Lower leg skin (tissue), 3 donors: ENCODE measurements around the gene C4BPA.

Experiments
- POLR2A ChIP-seq, 2 donors: fragments of 450-650 bp; IDR thresholded peaks; one replicate each; pipeline ENCODE4 v1.6.1; 2016 to 2017; ENCODE audit warnings: antibody characterized with exemption in 2 of 2, mild to moderate bottlenecking in 1 of 2, moderate library complexity in 1 of 2
- TF ChIP-seq, protein P1 (sequence below), 3 donors: fragments of 450-650 bp; IDR thresholded peaks; one replicate each; pipeline ENCODE4 v1.5.1; 2016; ENCODE audit warnings: antibody characterized with exemption in 3 of 3, mild to moderate bottlenecking in 3 of 3, moderate library complexity in 2 of 3

DNA sequence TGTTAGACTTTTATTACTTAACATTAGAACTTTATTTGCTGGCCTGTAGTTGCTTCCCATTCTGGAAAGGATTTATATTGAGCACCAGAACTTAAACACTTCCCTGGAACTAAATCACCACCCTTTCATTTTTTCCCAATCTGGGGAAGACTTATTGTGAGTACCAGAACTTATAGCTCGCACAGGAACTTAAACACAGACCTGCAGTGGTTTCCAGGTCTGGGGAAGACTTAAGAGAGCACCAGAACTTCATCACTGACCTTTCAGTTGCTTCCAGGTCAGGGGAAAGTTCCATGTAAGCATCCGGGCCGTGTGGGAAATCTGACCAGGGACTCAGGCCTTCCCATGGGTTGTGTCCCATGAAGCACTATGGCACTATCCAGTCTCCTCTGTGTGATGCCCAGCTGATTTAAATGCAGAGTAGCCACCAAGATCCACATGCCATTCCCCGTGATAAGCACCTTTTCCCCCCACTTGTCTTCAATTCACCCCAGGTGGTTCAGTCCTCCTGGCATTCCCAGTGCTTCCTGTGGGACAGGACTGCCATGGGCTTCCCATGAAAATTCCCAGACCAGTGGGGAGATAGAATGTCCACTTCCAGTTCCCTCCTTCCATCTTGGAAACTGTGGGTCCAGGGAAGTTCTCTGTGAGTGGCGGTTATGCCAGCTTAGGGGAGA lies 48.9 kb downstream of the C4BPA start:
- TF ChIP-seq, protein P1, sequence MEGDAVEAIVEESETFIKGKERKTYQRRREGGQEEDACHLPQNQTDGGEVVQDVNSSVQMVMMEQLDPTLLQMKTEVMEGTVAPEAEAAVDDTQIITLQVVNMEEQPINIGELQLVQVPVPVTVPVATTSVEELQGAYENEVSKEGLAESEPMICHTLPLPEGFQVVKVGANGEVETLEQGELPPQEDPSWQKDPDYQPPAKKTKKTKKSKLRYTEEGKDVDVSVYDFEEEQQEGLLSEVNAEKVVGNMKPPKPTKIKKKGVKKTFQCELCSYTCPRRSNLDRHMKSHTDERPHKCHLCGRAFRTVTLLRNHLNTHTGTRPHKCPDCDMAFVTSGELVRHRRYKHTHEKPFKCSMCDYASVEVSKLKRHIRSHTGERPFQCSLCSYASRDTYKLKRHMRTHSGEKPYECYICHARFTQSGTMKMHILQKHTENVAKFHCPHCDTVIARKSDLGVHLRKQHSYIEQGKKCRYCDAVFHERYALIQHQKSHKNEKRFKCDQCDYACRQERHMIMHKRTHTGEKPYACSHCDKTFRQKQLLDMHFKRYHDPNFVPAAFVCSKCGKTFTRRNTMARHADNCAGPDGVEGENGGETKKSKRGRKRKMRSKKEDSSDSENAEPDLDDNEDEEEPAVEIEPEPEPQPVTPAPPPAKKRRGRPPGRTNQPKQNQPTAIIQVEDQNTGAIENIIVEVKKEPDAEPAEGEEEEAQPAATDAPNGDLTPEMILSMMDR (IDR thresholded peaks at IDR 0.05): no peak
- TF ChIP-seq POLR2A (IDR thresholded peaks at IDR 0.05): no peak
